ENCODE measurements around the gene HIVEP3. TPM values are rescaled to one million over a fixed set of nuclear protein-coding genes. Genes with fewer than 3 reads are reported as not detected.
A peak's percentile ranks its signal among the peaks of the same experiment; 100 is the strongest.

The HIVEP3 gene
- total RNA-seq, 2 donors from 2014 or later = 8.0 to 27.6 TPM

GRCh38 chr1:41789661-41790330 is 128.9 kb downstream of the HIVEP3 start:
- Mint-ChIP-seq H3K27me3 (no peaks in the 10 kb centered on the region), H3K36me3 (ENCODE audit: low read depth) (no peaks in the 10 kb centered on the region), H3K9me3 (no peaks in the 10 kb centered on the region), H3K4me1 (peaks cover 56% of the 10 kb centered on the region), H3K4me3 (peak overlapping the region; percentile 51), H3K27ac (peak overlapping the region; percentile 20)
- ATAC-seq (replicated peaks) = peak; percentile 20

- peaks cover 55% of the 10 kb centered on the region for H3K4me1 Mint-ChIP-seq
- no peaks in the 10 kb centered on the region for H3K36me3 Mint-ChIP-seq (ENCODE audit: low read depth)
Observed at GRCh38 chr1:41788427-41788826, 130.3 kb downstream of the HIVEP3 start.

GRCh38 chr1:41784531-41785274 is 134.0 kb downstream of the HIVEP3 start:
- H3K4me1 Mint-ChIP-seq = peaks cover 38% of the 10 kb centered on the region
- ATAC-seq (replicated peaks) = no peak
- no peaks in the 10 kb centered on the region for H3K36me3 Mint-ChIP-seq (ENCODE audit: low read depth)
- no peaks in the 10 kb centered on the region for H3K9me3 Mint-ChIP-seq
- no peaks in the 10 kb centered on the region for H3K27me3 Mint-ChIP-seq
- no peak overlapping the region for H3K27ac Mint-ChIP-seq
- H3K4me3 Mint-ChIP-seq = peak overlapping the region; percentile 81

More at GRCh38 chr1:41788427-41788826, 130.3 kb downstream of the HIVEP3 start:
- no peak overlapping the region for H3K27ac Mint-ChIP-seq
- no peaks in the 10 kb centered on the region for H3K27me3 Mint-ChIP-seq
- no peak overlapping the region for H3K4me3 Mint-ChIP-seq
- ATAC-seq (replicated peaks) = no peak
- no peaks in the 10 kb centered on the region for H3K9me3 Mint-ChIP-seq

- peak; percentile 99 for ATAC-seq (replicated peaks)
- H3K4me1 Mint-ChIP-seq = peaks cover 30% of the 10 kb centered on the region
- no peaks in the 10 kb centered on the region for H3K36me3 Mint-ChIP-seq (ENCODE audit: low read depth)
- no peaks in the 10 kb centered on the region for H3K9me3 Mint-ChIP-seq
- no peaks in the 10 kb centered on the region for H3K27me3 Mint-ChIP-seq
- H3K27ac Mint-ChIP-seq = peak overlapping the region; percentile 83
- peak overlapping the region; percentile 81 for H3K4me3 Mint-ChIP-seq
Observed at GRCh38 chr1:41783189-41783639, 135.5 kb downstream of the HIVEP3 start.

GRCh38 chr1:41780916-41781315 is 137.8 kb downstream of the HIVEP3 start:
- Mint-ChIP-seq H3K4me3 (no peak overlapping the region), H3K4me1 (peaks cover 30% of the 10 kb centered on the region), H3K36me3 (ENCODE audit: low read depth) (no peaks in the 10 kb centered on the region), H3K27ac (no peak overlapping the region), H3K9me3 (no peaks in the 10 kb centered on the region), H3K27me3 (no peaks in the 10 kb centered on the region)
- no peak for ATAC-seq (replicated peaks)

GRCh38 chr1:41780322-41780721 is 138.4 kb downstream of the HIVEP3 start:
- Mint-ChIP-seq H3K4me3 (no peak overlapping the region), H3K27ac (no peak overlapping the region), H3K36me3 (ENCODE audit: low read depth) (no peaks in the 10 kb centered on the region), H3K4me1 (peaks cover 30% of the 10 kb centered on the region), H3K27me3 (no peaks in the 10 kb centered on the region), H3K9me3 (no peaks in the 10 kb centered on the region)
- ATAC-seq (replicated peaks) = no peak

GRCh38 chr1:41779360-41779759 is 139.4 kb downstream of the HIVEP3 start:
- Mint-ChIP-seq H3K36me3 (ENCODE audit: low read depth) (no peaks in the 10 kb centered on the region), H3K4me1 (peaks cover 26% of the 10 kb centered on the region), H3K27ac (no peak overlapping the region), H3K27me3 (no peaks in the 10 kb centered on the region), H3K4me3 (no peak overlapping the region), H3K9me3 (no peaks in the 10 kb centered on the region)
- ATAC-seq (replicated peaks) = no peak

- no peaks in the 10 kb centered on the region for H3K36me3 Mint-ChIP-seq (ENCODE audit: low read depth)
- no peaks in the 10 kb centered on the region for H3K27me3 Mint-ChIP-seq
- no peak overlapping the region for H3K4me3 Mint-ChIP-seq
- peaks cover 13% of the 10 kb centered on the region for H3K4me1 Mint-ChIP-seq
- no peaks in the 10 kb centered on the region for H3K9me3 Mint-ChIP-seq
- ATAC-seq (replicated peaks) = no peak
- no peak overlapping the region for H3K27ac Mint-ChIP-seq
Observed at GRCh38 chr1:41777695-41778094, 141.0 kb downstream of the HIVEP3 start.

GRCh38 chr1:41776891-41777441 is 141.8 kb downstream of the HIVEP3 start:
- Mint-ChIP-seq H3K4me1 (peaks cover 6% of the 10 kb centered on the region), H3K4me3 (no peak overlapping the region), H3K27ac (no peak overlapping the region), H3K36me3 (ENCODE audit: low read depth) (no peaks in the 10 kb centered on the region), H3K9me3 (no peaks in the 10 kb centered on the region), H3K27me3 (no peaks in the 10 kb centered on the region)
- ATAC-seq (replicated peaks) = no peak

- Mint-ChIP-seq H3K4me1 (no peaks in the 10 kb centered on the region), H3K27ac (no peak overlapping the region), H3K4me3 (no peak overlapping the region), H3K27me3 (no peaks in the 10 kb centered on the region), H3K36me3 (ENCODE audit: low read depth) (no peaks in the 10 kb centered on the region), H3K9me3 (no peaks in the 10 kb centered on the region)
- no peak for ATAC-seq (replicated peaks)
Observed at GRCh38 chr1:41775956-41776585, 142.7 kb downstream of the HIVEP3 start.

GRCh38 chr1:41774471-41774990 is 144.2 kb downstream of the HIVEP3 start:
- Mint-ChIP-seq H3K4me3 (no peak overlapping the region), H3K4me1 (no peaks in the 10 kb centered on the region), H3K36me3 (ENCODE audit: low read depth) (no peaks in the 10 kb centered on the region), H3K27me3 (no peaks in the 10 kb centered on the region), H3K9me3 (no peaks in the 10 kb centered on the region), H3K27ac (no peak overlapping the region)
- no peak for ATAC-seq (replicated peaks)

- Mint-ChIP-seq H3K27ac (no peak overlapping the region), H3K4me3 (no peak overlapping the region), H3K27me3 (no peaks in the 10 kb centered on the region), H3K9me3 (no peaks in the 10 kb centered on the region), H3K4me1 (no peaks in the 10 kb centered on the region), H3K36me3 (ENCODE audit: low read depth) (no peaks in the 10 kb centered on the region)
- ATAC-seq (replicated peaks) = no peak
Observed at GRCh38 chr1:41773842-41774241, 144.9 kb downstream of the HIVEP3 start.

- H3K4me1 Mint-ChIP-seq = no peaks in the 10 kb centered on the region
- no peaks in the 10 kb centered on the region for H3K27me3 Mint-ChIP-seq
- H3K27ac Mint-ChIP-seq = no peak overlapping the region
- no peaks in the 10 kb centered on the region for H3K9me3 Mint-ChIP-seq
- no peak overlapping the region for H3K4me3 Mint-ChIP-seq
- no peaks in the 10 kb centered on the region for H3K36me3 Mint-ChIP-seq (ENCODE audit: low read depth)
- peak; percentile 31 for ATAC-seq (replicated peaks)
Observed at GRCh38 chr1:41773144-41773591, 145.6 kb downstream of the HIVEP3 start.

- no peak overlapping the region for H3K4me3 Mint-ChIP-seq
- H3K4me1 Mint-ChIP-seq = peaks cover 7% of the 10 kb centered on the region
- H3K27ac Mint-ChIP-seq = no peak overlapping the region
- no peak for ATAC-seq (replicated peaks)
- no peaks in the 10 kb centered on the region for H3K36me3 Mint-ChIP-seq (ENCODE audit: low read depth)
- no peaks in the 10 kb centered on the region for H3K27me3 Mint-ChIP-seq
- no peaks in the 10 kb centered on the region for H3K9me3 Mint-ChIP-seq
Observed at GRCh38 chr1:41769068-41769467, 149.7 kb downstream of the HIVEP3 start.
